ENCODE measurements around the gene EEFSEC.

- TF ChIP-seq, protein P1, sequence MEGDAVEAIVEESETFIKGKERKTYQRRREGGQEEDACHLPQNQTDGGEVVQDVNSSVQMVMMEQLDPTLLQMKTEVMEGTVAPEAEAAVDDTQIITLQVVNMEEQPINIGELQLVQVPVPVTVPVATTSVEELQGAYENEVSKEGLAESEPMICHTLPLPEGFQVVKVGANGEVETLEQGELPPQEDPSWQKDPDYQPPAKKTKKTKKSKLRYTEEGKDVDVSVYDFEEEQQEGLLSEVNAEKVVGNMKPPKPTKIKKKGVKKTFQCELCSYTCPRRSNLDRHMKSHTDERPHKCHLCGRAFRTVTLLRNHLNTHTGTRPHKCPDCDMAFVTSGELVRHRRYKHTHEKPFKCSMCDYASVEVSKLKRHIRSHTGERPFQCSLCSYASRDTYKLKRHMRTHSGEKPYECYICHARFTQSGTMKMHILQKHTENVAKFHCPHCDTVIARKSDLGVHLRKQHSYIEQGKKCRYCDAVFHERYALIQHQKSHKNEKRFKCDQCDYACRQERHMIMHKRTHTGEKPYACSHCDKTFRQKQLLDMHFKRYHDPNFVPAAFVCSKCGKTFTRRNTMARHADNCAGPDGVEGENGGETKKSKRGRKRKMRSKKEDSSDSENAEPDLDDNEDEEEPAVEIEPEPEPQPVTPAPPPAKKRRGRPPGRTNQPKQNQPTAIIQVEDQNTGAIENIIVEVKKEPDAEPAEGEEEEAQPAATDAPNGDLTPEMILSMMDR (IDR thresholded peaks at IDR 0.05): no peak
- TF ChIP-seq POLR2A (IDR thresholded peaks at IDR 0.05): no peak
Measured at GRCh38 chr3:128269006-128269775, 115.9 kb downstream of the EEFSEC start.

All from adrenal gland (tissue), 5 donors.